Fibroblast of villous mesenchyme (primary cell): ENCODE data around the gene TOR1B. TPM values are rescaled to one million over a fixed set of nuclear protein-coding genes. Genes with fewer than 3 reads are reported as not detected.
A peak's percentile ranks its signal among the peaks of the same experiment; 100 is the strongest.
"Not testable (repeated sequence)": the region's sequence is repeated elsewhere in the genome, so short reads cannot be mapped to it uniquely, and the experiment has no call there.

Experiments
- DNase-seq: peaks from one replicate; pipeline ENCODE4 v3.0.0-alpha.2; 2010; ENCODE audit warnings: low read depth
- H3K4me3 ChIP-seq: 2 replicates; pipeline ENCODE4 v1.5.1; 2011; ENCODE audit warnings: low read depth, mild to moderate bottlenecking, low read length
- total RNA-seq: library from RNA; depleted of rRNA; stranded (reverse); fragments of >200 nt; gene quantifications from 2 replicates; pipeline ENCODE4 v1.2.3, GENCODE V29; 2012
- TF ChIP-seq, protein P1 (sequence below): IDR thresholded peaks from 2 replicates; pipeline ENCODE4 v1.5.1; 2012; ENCODE audit warnings: low read depth, mild to moderate bottlenecking, low read length; ENCODE audit not compliant: insufficient read depth

Gene TOR1B
- total RNA-seq, 1 donor, result 33.2 TPM

GRCh38 chr9:129761293-129761900 is 41.6 kb upstream of the TOR1B start:
- peak overlapping the region; percentile 18 for H3K4me3 ChIP-seq
- peak; percentile 95 for DNase-seq
- TF ChIP-seq, protein P1, sequence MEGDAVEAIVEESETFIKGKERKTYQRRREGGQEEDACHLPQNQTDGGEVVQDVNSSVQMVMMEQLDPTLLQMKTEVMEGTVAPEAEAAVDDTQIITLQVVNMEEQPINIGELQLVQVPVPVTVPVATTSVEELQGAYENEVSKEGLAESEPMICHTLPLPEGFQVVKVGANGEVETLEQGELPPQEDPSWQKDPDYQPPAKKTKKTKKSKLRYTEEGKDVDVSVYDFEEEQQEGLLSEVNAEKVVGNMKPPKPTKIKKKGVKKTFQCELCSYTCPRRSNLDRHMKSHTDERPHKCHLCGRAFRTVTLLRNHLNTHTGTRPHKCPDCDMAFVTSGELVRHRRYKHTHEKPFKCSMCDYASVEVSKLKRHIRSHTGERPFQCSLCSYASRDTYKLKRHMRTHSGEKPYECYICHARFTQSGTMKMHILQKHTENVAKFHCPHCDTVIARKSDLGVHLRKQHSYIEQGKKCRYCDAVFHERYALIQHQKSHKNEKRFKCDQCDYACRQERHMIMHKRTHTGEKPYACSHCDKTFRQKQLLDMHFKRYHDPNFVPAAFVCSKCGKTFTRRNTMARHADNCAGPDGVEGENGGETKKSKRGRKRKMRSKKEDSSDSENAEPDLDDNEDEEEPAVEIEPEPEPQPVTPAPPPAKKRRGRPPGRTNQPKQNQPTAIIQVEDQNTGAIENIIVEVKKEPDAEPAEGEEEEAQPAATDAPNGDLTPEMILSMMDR, result no peak

GRCh38 chr9:129761901-129762369 is 41.0 kb upstream of the TOR1B start:
- H3K4me3 ChIP-seq, result peak overlapping the region; percentile 18
- TF ChIP-seq, protein P1, result no peak
- peak; percentile 91 for DNase-seq

DNA sequence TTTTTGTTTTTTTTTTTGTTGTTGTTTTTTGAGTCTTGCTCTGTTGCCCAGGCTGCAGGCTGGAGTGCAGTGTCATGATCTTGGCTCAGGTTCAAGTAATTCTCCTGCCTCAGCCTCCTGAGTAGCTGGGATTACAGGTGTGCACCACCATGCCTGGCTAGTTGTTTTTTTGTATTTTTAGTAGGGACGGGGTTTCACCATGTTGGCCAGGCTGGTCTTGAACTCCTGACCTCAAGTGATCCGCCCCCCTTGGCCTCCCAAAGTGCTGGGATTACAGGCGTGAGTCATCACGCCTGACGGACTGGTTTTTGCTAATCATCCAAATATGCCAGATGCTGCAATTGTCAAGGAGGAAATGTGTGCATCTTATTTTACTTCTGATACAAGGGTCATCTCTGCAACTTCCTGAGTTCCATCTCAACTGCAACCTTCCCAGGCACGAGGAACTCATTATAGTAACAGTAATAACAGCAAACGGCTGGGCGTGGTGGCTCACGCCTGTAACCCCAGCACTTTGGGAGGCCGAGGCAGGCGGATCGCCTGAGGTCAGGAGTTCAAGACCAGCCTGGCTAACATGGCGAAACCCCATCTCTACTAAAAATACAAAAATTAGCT is 40.5 kb upstream of the TOR1B start:
- peak; percentile 99 for DNase-seq
- not testable (repeated sequence) for H3K4me3 ChIP-seq

GRCh38 chr9:129762985-129763926 is 39.7 kb upstream of the TOR1B start:
- no peak overlapping the region for H3K4me3 ChIP-seq
- TF ChIP-seq, protein P1, result no peak
- peak; percentile 94 for DNase-seq

DNA sequence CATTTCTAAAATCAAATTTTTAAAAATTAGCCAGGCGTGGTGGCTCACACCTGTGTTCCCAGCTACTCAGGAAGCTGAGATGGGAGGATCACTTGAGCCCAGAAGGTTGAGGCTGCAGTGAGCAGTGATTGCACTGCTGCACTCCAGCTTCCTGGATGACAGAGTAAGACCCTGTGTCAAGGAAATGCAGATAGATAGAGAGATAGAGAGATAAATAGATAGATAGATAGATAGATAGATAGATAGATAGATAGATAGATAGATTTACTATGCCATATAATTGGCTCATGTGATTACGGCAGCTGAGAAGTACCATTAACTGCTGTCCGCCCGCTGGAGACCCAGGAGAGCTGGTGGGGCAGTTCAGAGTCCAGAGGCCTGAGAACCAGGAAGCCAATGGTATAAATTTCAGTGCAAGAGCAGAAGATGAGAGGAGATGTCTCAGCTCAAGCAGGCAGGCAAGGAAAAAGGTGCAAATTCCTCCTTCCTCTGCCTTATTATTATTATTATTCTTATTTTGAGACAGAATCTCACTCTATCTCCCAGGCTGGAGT is 37.1 kb upstream of the TOR1B start:
- DNase-seq, result no peak
- TF ChIP-seq, protein P1, result no peak

DNA sequence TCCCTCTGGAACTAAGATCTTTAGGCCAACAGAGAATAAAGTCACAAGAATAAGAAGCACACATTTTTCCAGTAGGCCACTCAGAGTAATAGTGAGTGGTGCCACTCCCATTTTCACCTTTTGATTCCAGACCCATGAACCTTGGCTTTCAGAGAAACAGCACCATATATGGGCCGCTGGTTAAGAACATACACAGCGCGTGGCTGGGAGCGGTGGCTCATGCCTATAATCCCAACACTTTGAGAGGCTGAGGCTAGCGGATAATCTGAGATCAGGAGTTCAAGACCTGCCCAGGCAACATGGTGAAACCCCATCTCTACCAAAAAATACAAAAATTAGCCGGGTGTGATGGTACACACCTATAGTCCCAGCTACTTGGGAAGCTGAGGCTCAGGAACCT is 34.5 kb upstream of the TOR1B start:
- no peak overlapping the region for H3K4me3 ChIP-seq
- TF ChIP-seq, protein P1, result no peak
- no peak for DNase-seq

More for the DNA sequence above, 37.1 kb upstream of the TOR1B start:
- H3K4me3 ChIP-seq, result no peak overlapping the region
